ENCODE data around the gene STXBP2. TPM values are rescaled to one million over a fixed set of nuclear protein-coding genes. Genes with fewer than 3 reads are reported as not detected.

STXBP2 gene
- total and polyA plus RNA-seq, 7 donors = 0.55 to 4.5 (median 2.7) TPM

- TF ChIP-seq, protein P1, sequence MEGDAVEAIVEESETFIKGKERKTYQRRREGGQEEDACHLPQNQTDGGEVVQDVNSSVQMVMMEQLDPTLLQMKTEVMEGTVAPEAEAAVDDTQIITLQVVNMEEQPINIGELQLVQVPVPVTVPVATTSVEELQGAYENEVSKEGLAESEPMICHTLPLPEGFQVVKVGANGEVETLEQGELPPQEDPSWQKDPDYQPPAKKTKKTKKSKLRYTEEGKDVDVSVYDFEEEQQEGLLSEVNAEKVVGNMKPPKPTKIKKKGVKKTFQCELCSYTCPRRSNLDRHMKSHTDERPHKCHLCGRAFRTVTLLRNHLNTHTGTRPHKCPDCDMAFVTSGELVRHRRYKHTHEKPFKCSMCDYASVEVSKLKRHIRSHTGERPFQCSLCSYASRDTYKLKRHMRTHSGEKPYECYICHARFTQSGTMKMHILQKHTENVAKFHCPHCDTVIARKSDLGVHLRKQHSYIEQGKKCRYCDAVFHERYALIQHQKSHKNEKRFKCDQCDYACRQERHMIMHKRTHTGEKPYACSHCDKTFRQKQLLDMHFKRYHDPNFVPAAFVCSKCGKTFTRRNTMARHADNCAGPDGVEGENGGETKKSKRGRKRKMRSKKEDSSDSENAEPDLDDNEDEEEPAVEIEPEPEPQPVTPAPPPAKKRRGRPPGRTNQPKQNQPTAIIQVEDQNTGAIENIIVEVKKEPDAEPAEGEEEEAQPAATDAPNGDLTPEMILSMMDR (IDR thresholded peaks at IDR 0.05) = no peak
- 85 to 91% (median 89%) methylated on average over 12 of the region's 12 CpGs for WGBS, 3 donors
- H3K4me3 ChIP-seq = no peak overlapping the region
- ATAC-seq = no peak
- no peaks in the 10 kb centered on the region for H3K9me3 ChIP-seq
- no peak overlapping the region for H3K27ac ChIP-seq
- peaks cover 0 to 10% (median 5%) of the 10 kb centered on the region in 3 donors for H3K27me3 ChIP-seq (ENCODE audit: insufficient read depth in 3 of 3, low read length in 2 of 3)
- H3K4me1 ChIP-seq = peaks cover 19% of the 10 kb centered on the region
- no peak for DNase-seq
- intact Hi-C loops (cut with DNase I) = no loop called here
- peaks cover 0 to 13% of the 10 kb centered on the region in 2 donors for H3K36me3 ChIP-seq (ENCODE audit: insufficient read depth in 1 of 2, low read depth in 1 of 2)
These were observed 5.3 kb upstream of the STXBP2 start for GRCh38 chr19:7631577-7631976.

GRCh38 chr19:7632340-7633203 lies 4.3 kb upstream of the STXBP2 start:
- no peaks in the 10 kb centered on the region for H3K9me3 ChIP-seq
- H3K4me1 ChIP-seq = peaks cover 19% of the 10 kb centered on the region
- H3K36me3 ChIP-seq (ENCODE audit: insufficient read depth in 1 of 2, low read depth in 1 of 2) = peaks cover 0 to 5% of the 10 kb centered on the region in 2 donors
- H3K27me3 ChIP-seq (ENCODE audit: insufficient read depth in 3 of 3, low read length in 2 of 3) = peaks cover 0 to 15% (median 10%) of the 10 kb centered on the region in 3 donors
- no peak overlapping the region for H3K4me3 ChIP-seq
- TF ChIP-seq, protein P1 (IDR thresholded peaks at IDR 0.05) = no peak
- intact Hi-C loops (cut with DNase I) = no loop called here
- H3K27ac ChIP-seq = no peak overlapping the region
- DNase-seq (no peak), ATAC-seq (no peak)
- WGBS, 3 donors = 84 to 92% (median 85%) methylated on average over 35 to 40 of the region's 40 CpGs

DNA sequence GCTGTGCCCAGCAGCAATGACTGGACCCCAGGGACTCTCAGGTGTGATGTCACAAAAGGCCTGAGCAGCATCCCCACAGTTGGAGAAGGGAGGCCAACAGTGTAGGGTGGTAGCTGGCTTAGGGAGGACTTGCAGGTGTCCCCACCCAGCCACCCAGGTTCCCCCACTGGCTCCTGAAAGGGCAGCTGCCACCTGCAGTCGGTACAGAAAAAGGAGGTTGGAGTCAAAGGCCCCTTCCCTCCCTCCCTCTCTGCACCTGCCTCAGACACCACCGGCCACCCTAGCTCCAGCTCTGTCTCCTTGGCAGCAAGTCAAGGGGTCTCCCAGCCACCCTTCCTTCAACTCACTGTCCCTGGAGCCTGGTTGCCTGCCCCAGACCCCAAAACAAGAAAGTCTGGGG lies 3.2 kb upstream of the STXBP2 start, which contains the start of gene PCP2:
PCP2 (minus strand) TSS at position 22 of the 400 bp plus-strand sequence. CDS start 262 bp downstream, outside the sequence.
- H3K4me1 ChIP-seq = peaks cover 10% of the 10 kb centered on the region
- DNase-seq = no peak
- H3K36me3 ChIP-seq (ENCODE audit: insufficient read depth in 1 of 2, low read depth in 1 of 2) = no peaks in the 10 kb centered on the region
- intact Hi-C loops (cut with DNase I) = no loop called here
- TF ChIP-seq, protein P1 (IDR thresholded peaks at IDR 0.05) = no peak
- H3K9me3 ChIP-seq = no peaks in the 10 kb centered on the region
- no peak within 1 kb of the TSS for H3K4me3 ChIP-seq
- H3K27ac ChIP-seq = no peak within 1 kb of the TSS
- no peak for ATAC-seq
- 11 to 52% (median 32%) methylated on average over 1 to 2 of the region's 2 CpGs for WGBS, 3 donors
- peaks cover 0 to 25% (median 13%) of the 10 kb centered on the region in 3 donors for H3K27me3 ChIP-seq (ENCODE audit: insufficient read depth in 3 of 3, low read length in 2 of 3)

- Histone ChIP-seq H3K4me3 (no peak overlapping the region), H3K27ac (no peak overlapping the region), H3K36me3 (ENCODE audit: insufficient read depth in 1 of 2, low read depth in 1 of 2) (no peaks in the 10 kb centered on the region), H3K27me3 (ENCODE audit: insufficient read depth in 3 of 3, low read length in 2 of 3) (peaks cover 0 to 32% (median 13%) of the 10 kb centered on the region in 3 donors), H3K9me3 (no peaks in the 10 kb centered on the region), H3K4me1 (peaks cover 4% of the 10 kb centered on the region)
- TF ChIP-seq, protein P1 (IDR thresholded peaks at IDR 0.05) = no peak
- DNase-seq (no peak), ATAC-seq (no peak)
- intact Hi-C loops (cut with DNase I) = no loop called here
- 41 to 53% (median 49%) methylated on average over 6 of the region's 6 CpGs for WGBS, 3 donors
These were observed 1.2 kb upstream of the STXBP2 start for GRCh38 chr19:7635670-7636069.
